ENCODE measurements around the gene YWHAG.
"Not testable (repeated sequence)": the region's sequence is repeated elsewhere in the genome, so short reads cannot be mapped to it uniquely, and the experiment has no call there.

Gene YWHAG

DNA sequence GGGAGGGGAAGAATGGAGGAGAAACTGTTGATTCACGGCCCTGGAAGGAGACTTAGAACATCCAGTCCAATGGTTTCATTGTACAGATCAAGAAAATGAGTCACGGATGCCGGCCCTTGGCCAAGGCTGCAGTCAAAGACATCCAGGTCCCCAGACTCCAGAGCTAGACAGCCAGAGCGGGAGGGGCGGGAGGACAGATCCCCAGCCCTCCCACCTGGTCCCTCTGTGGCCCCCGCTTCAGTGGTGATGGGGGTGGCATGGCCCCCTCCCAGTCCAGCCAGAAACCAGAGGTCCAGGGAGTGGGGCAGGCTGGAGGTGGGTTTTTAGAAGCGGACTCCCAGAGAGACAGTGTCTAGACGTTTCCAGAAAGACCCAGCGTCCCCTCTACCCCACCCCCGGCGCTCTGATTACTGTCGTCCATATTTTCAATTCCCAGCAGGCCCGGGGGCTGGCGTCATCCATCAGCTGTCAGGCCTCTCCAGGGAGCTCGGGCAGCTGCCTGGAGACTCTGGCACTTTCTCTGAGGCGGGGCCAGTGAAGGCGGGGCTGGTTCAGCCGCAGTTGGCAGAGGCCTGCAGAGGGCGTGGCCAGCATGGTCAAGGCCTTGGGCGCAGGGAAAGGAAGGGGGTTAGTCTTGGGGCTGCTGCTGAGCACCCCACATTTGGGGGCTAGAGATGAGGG, 64.3 kb downstream of the YWHAG start:
- FAIRE-seq (no peak), DNase-seq (ENCODE audit: insufficient read length, low spot score) (peak; percentile 77)
- TF ChIP-seq POLR2A (IDR thresholded peaks at IDR 0.05; ENCODE audit: low read depth, low read length): peak; percentile 51

GRCh38 chr7:76293407-76293901, 65.3 kb downstream of the YWHAG start:
- no peak for TF ChIP-seq POLR2A (IDR thresholded peaks at IDR 0.05; ENCODE audit: low read depth, low read length)
- FAIRE-seq: no peak

GRCh38 chr7:76292911-76293310, 65.9 kb downstream of the YWHAG start:
- not testable (repeated sequence) for FAIRE-seq; DNase-seq (ENCODE audit: insufficient read length, low spot score)

More at GRCh38 chr7:76293407-76293901, 65.3 kb downstream of the YWHAG start:
- DNase-seq (ENCODE audit: insufficient read length, low spot score): no peak

DNA sequence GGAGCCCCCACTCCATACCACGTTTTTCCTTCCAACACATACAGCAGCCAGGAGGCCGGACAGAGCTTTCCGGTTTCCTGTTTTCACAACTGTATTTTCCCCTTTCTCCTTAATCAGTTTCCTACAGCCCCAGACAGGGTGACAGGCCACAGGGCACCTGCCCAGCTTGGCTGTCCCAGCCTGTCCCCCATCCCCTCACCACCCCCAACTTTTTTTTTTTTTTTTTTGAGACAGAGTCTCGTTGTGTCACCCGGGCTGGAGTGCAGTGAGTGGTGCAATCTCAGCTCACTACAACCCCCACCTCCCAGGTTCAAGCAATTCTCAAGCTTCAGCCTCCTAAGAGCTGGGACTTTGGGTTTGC, 66.6 kb downstream of the YWHAG start:
- TF ChIP-seq POLR2A (IDR thresholded peaks at IDR 0.05; ENCODE audit: low read depth, low read length): no peak
- FAIRE-seq (no peak), DNase-seq (ENCODE audit: insufficient read length, low spot score) (no peak)

DNA sequence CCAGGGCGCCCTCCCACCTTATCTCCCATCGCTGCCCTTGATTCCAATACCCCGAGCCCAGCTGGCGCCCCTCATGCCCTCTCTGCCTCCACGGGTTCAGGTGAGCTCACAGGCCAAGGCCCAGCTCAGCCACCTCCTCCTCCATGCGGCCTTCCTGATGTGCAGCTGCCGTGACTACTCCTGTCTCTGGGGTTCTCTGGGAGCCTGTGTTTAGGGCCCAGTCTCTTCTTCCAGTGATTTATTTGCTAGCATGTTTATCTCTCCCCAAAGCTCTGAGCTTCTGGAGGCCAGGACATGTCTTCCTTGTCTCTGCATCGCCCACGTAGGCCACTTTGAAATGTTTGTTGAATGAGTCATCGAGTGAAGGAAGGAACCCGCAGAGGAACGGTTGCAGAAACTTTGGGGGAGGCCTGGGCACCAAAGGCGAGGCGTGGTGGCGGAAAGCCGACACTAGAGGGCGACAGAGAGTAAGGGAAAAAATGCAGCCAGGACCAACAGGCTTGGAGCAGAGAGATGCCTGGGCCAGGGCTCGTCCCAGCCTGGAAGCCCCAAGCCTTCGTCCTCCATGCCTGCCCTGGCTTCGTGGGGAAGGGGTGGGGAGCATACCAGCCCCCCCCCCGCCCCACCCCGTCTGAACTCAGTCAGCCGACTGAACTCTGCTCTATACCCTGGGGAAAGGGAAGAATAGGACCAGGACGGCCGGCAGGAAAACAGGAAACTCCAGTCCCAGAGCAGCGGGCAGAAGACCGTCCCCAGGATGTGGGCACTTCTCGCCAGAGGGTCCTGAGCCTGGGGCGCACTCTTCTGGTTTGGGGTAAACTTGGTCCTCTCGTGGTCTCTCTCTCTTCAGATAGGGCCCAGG, 67.2 kb downstream of the YWHAG start:
- FAIRE-seq (peak; percentile 6), DNase-seq (ENCODE audit: insufficient read length, low spot score) (peak; percentile 76)
- TF ChIP-seq POLR2A (IDR thresholded peaks at IDR 0.05; ENCODE audit: low read depth, low read length): peak; percentile 38; the same call in 1 of the 2 replicates

- FAIRE-seq: not testable (repeated sequence)
These were observed 67.9 kb downstream of the YWHAG start for GRCh38 chr7:76290847-76291350.

GRCh38 chr7:76286842-76287403, 71.9 kb downstream of the YWHAG start:
- no peak for FAIRE-seq
- no peak for DNase-seq (ENCODE audit: insufficient read length, low spot score)
- TF ChIP-seq POLR2A (IDR thresholded peaks at IDR 0.05; ENCODE audit: low read depth, low read length): no peak

More at GRCh38 chr7:76290847-76291350, 67.9 kb downstream of the YWHAG start:
- not testable (repeated sequence) for DNase-seq (ENCODE audit: insufficient read length, low spot score)

DNA sequence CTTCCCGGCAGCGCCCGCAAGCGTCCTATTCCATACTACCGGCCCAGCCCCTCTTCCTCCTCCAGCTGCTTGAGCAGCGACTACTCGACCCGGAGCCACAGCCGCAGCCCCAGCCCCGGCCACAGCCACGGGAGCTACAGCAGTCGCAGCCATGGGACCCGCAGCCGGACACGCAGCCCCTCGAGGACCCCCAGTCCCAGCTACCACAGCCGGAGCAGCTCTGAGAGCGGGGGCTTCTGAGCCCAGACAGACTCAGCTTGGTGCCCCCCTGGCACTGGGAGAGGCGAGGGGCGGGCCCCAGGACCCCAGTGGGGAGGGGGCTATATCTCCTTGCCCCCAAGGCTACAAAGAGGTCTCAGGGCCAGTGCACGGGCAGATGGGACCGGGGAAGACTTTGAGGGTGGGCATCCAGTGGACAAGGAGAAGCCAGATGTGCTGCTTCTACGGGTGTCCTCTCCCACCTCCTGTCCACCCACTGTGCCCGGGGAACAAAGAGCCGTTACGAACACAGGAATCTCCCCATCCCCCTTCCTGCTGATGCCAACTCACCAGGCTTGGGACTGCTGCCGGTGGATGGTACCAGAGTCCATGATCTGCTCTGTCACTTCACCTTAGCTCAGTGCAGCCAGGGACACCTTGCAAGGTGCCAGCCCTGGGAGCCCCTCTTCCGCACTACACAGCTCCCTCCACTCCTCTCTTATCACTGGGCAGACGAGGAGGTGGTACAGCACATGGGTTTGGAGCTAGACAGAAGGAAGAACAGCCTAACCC, 73.0 kb downstream of the YWHAG start:
- no peak for FAIRE-seq
- TF ChIP-seq POLR2A (IDR thresholded peaks at IDR 0.05; ENCODE audit: low read depth, low read length): no peak

DNA sequence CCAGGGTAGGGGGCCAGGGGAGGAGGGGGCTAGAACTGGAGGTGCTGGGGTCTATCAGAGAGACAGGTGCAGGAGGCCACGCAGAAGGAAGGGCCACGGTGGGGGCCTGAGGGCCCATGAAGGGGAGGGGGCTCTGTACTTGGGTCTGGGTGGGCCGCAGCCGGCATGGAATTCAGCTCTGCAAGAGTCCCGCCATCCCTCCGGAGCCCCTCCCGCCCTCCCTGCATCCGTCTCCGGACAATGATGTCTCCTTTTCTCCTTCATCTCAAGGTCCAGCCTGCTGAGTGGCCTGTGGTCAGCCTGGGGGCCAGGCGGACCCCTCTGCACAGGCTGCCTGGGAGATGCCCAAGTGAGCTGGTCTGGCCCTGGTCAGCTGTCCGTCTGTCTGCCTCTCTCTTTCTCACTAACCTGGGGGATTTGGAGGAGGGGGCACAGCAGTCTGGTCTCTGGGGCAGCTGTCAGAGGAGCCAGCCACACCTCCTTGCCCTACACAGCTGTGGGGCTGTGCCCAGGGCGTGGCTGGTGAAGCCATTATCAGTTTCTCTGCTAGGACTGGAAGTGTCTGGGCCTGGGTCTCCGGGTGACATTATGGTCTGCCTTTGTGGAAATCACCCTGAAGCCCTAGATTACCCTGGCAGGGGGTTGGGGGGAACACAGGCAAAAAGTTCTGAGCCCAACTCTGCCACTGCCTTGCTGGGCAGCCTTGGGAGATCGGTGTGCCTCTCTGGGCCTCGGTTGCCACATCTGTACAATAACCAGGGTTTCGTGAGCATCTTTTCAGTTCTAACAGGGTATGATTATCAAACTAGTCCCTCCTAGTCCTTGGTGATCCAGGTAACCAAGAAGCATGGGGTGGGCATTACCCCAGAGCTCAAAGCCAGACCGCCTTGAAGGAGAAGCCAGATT, 75.3 kb downstream of the YWHAG start:
- no peak for TF ChIP-seq POLR2A (IDR thresholded peaks at IDR 0.05; ENCODE audit: low read depth, low read length)
- no peak for FAIRE-seq
- no peak for DNase-seq (ENCODE audit: insufficient read length, low spot score)

More for the DNA sequence above, 73.0 kb downstream of the YWHAG start:
- no peak for DNase-seq (ENCODE audit: insufficient read length, low spot score)

DNA sequence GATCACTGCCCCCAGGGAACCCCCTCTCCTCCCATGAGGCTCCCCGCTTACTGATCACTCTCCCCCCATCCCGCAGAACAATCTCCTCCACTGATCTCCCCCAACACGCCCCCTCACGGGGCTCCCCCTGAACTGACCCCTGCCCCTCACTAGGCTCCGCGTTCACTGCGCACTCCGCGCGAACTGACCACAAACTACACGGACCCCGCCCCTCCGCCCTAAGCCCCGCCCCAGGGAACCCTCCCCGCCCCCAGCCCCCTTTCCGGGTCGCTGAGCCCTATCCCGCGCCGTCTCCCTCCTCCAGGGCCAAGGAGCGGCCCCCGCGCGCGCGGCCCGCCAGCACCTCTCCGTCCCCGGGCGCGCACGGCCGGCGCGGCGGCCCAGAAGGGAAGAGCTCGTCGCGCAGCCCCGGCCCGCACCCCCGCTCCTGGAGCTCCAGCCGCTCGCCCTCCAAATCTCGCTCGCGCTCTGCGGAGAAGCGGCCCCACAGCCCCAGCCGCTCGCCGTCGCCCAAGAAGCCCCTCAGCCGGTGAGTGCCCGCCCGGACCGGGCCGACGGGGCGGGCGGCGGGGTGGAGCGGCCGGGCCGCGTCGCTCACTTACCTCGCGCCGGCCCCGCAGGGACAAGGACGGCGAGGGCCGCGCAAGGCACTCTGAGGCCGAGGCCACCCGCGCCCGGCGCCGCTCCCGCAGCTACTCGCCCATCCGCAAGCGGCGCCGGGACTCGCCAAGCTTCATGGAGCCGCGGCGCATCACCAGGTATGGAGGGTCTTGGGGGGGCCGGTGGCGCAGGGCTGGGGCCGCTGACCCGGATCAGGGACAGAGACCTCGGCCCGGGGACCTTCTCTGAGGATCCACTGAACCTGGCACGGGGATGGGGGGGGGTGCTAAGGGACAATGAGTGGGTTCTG, 76.2 kb downstream of the YWHAG start:
- TF ChIP-seq POLR2A (IDR thresholded peaks at IDR 0.05; ENCODE audit: low read depth, low read length): no peak
- no peak for FAIRE-seq
- no peak for DNase-seq (ENCODE audit: insufficient read length, low spot score)

- no peak for TF ChIP-seq POLR2A (IDR thresholded peaks at IDR 0.05; ENCODE audit: low read depth, low read length)
- DNase-seq (ENCODE audit: insufficient read length, low spot score): no peak
- FAIRE-seq: no peak
These were observed 77.0 kb downstream of the YWHAG start for GRCh38 chr7:76281706-76282343.
